HG02763 (cell line): ENCODE measurements around the gene NPHP1.
"Not testable (repeated sequence)": the region's sequence is repeated elsewhere in the genome, so short reads cannot be mapped to it uniquely, and the experiment has no call there.

ENCODE experiments used
- ATAC-seq: cut with Tn5 transposase; IDR thresholded peaks from one replicate; pipeline ENCODE4 v1.9.1; 2021; ENCODE audit warnings: mild to moderate bottlenecking, moderate library complexity; ENCODE audit not compliant: unreplicated experiment

The NPHP1 gene

DNA sequence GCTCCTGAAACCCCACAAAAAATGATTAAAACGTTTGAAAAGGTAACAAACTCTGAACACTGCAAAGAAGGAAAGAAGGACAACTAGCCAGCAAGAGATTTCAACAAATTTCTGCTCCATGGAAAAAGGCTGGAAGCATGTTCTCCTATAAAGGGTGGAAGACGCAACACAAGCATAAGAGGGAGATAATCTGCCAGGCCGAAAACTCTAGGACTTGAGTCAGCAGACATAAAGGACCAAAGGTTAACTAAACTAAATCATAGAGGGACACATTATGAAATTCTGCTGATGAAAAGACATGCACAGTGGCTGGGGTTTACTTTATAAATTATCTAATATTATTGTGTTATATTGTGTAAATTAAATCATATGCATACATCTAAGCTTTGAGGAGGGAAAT is 6.8 kb downstream of the NPHP1 start:
- ATAC-seq, result no peak

GRCh38 chr2:110197452-110197851 is 7.4 kb downstream of the NPHP1 start:
- no peak for ATAC-seq

- not testable (repeated sequence) for ATAC-seq
Observed at GRCh38 chr2:110190169-110190568, 14.6 kb downstream of the NPHP1 start.

- ATAC-seq, result no peak
Observed at GRCh38 chr2:110182449-110182848, 22.4 kb downstream of the NPHP1 start.

- no peak for ATAC-seq
Observed at GRCh38 chr2:110180036-110180435, 24.8 kb downstream of the NPHP1 start.

DNA sequence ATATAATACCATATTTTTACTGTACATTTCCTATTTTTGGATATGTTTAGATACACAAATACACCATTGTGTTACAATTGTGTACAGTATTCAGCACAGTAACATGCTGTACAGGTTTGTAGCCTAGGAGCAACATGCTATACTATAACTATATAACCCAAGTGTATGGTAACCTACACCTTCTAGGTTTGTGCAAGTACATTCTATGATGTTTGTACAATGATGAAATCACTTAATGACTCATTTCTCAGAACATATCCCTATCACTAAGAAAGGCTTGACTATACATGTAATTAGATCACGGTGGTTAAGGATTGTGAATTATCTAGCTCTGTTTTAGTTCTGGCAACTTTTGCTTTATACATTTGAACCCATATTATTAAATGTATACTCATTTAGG is 31.3 kb downstream of the NPHP1 start:
- no peak for ATAC-seq

DNA sequence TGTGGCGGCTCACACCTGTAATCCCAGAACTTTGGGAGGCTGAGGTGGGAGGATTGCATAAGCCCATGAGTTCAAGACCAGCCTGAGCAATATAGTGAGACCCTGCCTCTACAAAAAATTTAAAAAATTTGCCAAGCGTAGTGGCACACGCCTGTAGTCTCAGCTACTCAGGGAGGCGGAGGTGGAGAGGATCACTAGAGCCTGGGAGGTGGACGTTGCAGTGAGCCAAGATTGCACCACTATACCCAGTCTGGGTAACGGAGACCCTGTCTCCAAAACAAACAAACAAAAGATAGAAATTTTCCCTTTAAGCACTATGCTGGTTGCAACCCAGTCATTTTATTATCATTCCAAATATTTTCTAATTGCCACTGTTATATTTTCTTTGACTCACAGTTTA is 32.3 kb downstream of the NPHP1 start:
- ATAC-seq, result no peak

- no peak for ATAC-seq
Observed at GRCh38 chr2:110170102-110170501, 34.7 kb downstream of the NPHP1 start.

GRCh38 chr2:110167326-110168000 is 37.4 kb downstream of the NPHP1 start:
- no peak for ATAC-seq

GRCh38 chr2:110166266-110166665 is 38.5 kb downstream of the NPHP1 start:
- no peak for ATAC-seq

DNA sequence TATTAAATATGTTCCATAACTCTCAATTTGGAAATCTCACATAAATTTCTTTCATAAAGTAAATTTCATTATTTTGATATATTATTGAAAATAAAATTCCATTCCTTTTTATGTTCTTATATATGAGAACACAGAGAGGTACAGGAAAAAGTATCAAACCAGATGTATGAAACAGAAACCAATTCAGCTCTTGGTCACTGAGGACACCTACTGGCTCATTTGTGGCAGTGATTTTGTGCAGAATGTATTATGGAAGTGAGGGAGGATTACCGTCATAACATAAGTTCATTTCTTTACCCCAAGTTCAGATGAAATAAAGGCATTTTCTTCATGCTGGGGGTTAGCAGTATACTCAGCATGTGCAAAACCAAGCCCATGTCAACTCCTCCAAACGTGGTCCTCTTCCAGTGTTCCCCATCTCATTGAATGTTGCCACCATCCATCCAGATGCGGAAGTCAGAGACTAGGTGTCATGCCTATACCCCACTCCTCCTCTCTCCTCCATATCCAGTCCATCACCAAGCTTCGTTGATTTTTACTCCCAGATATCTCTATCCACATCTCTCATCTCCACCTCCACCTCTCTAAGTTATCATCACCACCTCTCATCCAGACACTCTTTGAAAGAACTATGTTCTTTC is 47.5 kb downstream of the NPHP1 start:
- no peak for ATAC-seq

DNA sequence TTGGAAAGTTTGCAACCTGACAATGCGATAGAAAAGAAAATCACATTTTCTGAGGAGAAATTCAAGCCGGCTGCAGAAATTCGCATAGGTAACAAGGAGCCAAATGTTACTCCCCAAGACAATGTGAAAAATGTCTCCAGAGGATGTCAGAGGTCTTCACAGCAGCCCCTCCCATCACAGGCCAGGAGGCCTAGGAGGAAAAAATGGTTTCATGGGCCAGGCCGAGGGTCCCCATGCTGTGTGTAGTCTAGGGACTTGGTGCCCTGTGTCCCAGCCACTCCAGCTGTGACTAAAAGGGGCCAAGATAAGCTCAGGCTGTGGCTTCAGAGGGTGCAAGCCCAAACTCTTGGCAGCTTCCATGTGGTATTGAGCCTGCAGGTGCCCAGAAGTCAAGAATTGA is 50.0 kb downstream of the NPHP1 start:
- ATAC-seq, result not testable (repeated sequence)

DNA sequence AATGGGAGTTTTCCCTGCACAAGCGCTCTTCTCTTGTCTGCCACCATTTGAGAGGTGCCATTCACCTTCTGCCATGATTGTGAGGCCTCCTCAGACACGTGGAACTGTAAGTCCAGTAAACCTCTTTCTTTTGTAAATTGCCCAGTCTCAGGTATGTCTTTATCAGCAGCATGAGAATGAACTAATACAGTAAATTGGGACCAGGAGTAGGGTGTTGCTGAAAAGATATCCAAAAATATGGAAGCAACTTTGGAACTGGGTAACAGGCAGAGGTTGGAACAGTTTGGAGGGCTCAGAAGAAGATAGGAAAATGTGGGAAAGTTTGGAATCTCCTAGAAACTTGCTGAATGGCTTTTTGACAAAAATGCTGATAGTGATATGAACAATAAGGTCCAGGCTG is 50.6 kb downstream of the NPHP1 start:
- not testable (repeated sequence) for ATAC-seq

DNA sequence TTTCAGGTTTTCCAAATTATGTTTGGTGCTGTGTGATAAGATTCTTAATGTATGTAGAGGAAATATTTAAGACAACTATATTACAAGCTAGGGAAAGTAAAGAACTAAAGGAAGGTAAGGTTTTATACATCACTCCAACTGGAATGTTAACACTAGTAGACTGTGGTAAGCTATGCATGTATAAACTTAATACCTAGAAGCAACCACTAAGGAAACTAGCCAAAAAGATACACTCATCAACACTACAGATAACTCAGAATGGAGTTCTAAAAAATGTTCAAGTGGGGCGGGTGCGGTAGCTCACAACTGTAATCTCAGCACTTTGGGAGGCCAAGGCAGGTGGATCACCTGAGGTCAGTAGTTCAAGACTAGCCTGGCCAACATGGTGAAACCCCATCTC is 51.4 kb downstream of the NPHP1 start:
- no peak for ATAC-seq

DNA sequence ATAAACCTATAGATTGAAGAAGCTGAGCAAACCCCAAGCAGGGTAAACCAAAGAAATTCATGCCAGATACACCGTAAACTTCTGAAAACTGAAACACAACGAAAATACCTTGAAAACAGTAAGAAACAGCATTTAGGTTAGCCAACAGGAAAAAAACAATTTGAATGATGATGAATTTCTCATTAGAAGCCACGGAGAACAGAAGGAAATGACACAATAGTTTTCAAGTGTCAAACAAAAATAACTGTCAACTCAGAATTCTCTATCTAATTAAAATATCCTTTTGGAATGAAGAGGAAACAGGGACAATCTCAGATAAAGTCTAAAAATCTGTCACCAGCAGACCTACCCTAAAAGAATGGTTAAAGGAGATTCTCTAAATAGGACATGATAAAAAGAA is 51.9 kb downstream of the NPHP1 start:
- no peak for ATAC-seq

DNA sequence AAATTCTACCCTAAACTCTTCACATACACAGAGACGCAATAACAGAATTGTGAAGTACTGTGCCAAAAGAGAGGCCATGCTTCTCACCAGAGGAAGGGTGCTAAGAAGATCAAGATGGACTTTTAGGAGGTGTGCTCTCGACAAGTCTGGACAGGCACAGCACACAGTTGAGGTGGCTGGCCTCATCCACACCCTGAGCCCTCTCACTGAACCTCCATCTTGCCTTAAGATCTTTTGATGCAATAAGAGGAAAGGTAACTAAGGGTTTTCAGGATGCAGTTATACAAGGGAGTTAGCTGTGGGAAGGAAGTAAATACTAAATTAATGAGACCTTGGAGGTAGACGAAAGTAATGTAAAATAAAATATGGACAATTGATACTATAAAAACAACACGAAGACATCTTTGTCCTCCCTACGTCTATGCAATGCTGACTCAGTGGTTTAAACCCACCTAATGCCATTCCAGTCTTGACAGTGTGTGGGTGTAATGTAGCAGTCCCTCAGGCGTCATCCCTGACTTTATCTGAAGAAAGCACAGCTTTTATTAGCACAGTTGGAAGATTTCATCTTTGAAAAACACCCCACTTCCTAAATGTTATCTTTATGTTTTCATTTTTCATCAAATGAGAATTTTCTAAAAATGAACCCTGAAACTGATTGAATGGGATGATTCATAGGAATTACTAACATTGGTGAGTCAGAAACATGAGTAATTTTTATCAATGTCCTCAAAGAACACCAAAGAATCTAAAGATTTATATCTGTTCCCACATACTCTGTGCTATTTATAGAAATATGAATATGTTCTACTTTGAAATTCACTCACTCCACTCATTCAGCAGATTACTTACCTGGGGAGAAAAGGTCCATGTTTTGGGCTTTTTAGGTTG is 55.2 kb downstream of the NPHP1 start:
- ATAC-seq, result no peak

DNA sequence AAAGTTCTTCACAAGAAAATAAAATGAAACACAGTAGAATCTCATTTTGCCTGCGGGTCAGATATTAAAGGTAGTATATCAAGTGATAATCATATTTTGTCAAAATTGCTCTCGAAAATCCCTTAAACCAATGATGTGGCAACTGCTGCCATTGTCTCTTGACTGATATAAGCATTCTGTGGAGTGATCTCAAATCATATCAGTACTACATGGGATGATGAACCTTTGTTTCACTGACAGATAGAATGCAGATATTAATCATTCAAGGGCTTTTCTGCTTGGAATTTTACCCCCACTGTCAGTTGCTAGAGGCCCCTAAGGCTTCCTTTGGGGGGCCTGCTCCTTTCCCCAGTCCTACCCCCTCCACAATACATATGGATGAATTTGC is 57.9 kb downstream of the NPHP1 start:
- ATAC-seq, result no peak

GRCh38 chr2:110146183-110146944 is 58.4 kb downstream of the NPHP1 start:
- ATAC-seq, result no peak

DNA sequence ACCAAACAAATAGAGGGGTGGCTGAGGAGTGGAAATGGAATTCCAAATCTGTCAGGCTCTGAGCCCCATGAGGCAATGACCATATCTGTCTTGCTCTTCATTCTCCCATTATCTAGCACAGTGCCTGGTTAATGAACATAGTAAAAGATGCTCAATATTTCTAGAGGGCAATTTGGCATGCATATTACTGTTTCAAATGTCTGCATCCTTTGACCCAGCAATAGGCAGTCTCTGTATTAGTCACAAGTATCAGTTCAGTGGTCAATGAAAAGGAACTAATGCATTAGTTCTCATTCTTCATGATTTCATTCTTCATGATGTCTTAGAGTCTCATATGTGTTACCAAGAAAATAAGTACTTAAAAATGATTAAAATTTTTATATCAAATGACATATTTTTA is 60.8 kb downstream of the NPHP1 start:
- ATAC-seq, result no peak

GRCh38 chr2:110140401-110140800 is 64.4 kb downstream of the NPHP1 start:
- no peak for ATAC-seq

GRCh38 chr2:110134025-110134424 is 70.8 kb downstream of the NPHP1 start:
- no peak for ATAC-seq
